Measurements from ENCODE around the gene MAMDC2.

Gene MAMDC2

GRCh38 chr9:70111042-70111602 is 67.5 kb downstream of the MAMDC2 start:
- DNase-seq, result peak in 4 of 5 donors; percentile 24 to 34 (median 28)

- no peak for DNase-seq
These were observed 68.1 kb downstream of the MAMDC2 start for GRCh38 chr9:70111641-70112236.

- DNase-seq, result no peak
These were observed 69.3 kb downstream of the MAMDC2 start for GRCh38 chr9:70112981-70113380.

- DNase-seq, result peak in 1 of 5 donors; percentile 18
These were observed 69.9 kb downstream of the MAMDC2 start for GRCh38 chr9:70113403-70114022.

- DNase-seq, result no peak
These were observed 71.2 kb downstream of the MAMDC2 start for GRCh38 chr9:70114898-70115297.

GRCh38 chr9:70117835-70118319 is 74.2 kb downstream of the MAMDC2 start:
- DNase-seq, result no peak

GRCh38 chr9:70119786-70120185 is 76.1 kb downstream of the MAMDC2 start:
- DNase-seq, result no peak

GRCh38 chr9:70120834-70121510 is 77.3 kb downstream of the MAMDC2 start:
- DNase-seq, result no peak

- no peak for DNase-seq
These were observed 78.3 kb downstream of the MAMDC2 start for GRCh38 chr9:70121818-70122436.

- DNase-seq, result no peak
These were observed 80.0 kb downstream of the MAMDC2 start for GRCh38 chr9:70123695-70124094.

- DNase-seq, result no peak
These were observed 82.1 kb downstream of the MAMDC2 start for GRCh38 chr9:70125621-70126263.

- DNase-seq, result no peak
These were observed 83.4 kb downstream of the MAMDC2 start for GRCh38 chr9:70127036-70127435.

- no peak for DNase-seq
These were observed 84.1 kb downstream of the MAMDC2 start for GRCh38 chr9:70127540-70128416.

- no peak for DNase-seq
These were observed 86.6 kb downstream of the MAMDC2 start for GRCh38 chr9:70130266-70130665.

GRCh38 chr9:70131296-70131695 is 87.6 kb downstream of the MAMDC2 start:
- no peak for DNase-seq

- no peak for DNase-seq
These were observed 89.9 kb downstream of the MAMDC2 start for GRCh38 chr9:70133253-70134208.

GRCh38 chr9:70134360-70134759 is 90.7 kb downstream of the MAMDC2 start:
- no peak for DNase-seq

GRCh38 chr9:70135176-70135575 is 91.5 kb downstream of the MAMDC2 start:
- DNase-seq, result no peak

GRCh38 chr9:70136632-70137031 is 93.0 kb downstream of the MAMDC2 start:
- no peak for DNase-seq

GRCh38 chr9:70137577-70137976 is 93.9 kb downstream of the MAMDC2 start:
- DNase-seq, result no peak

Measured in T-helper 1 cell (primary cell).